H1 (cell line): ENCODE data around the gene IFNW1. TPM values are rescaled to one million over a fixed set of nuclear protein-coding genes. Genes with fewer than 3 reads are reported as not detected.

ENCODE experiments used
- CTCF ChIA-PET: fragments of 300-600 bp; sonication (Branson Sonifier 250); formaldehyde crosslinking; loops from one replicate; lab custom pipeline; 2021; ENCODE audit not compliant: partially characterized antibody; lab: Charles Lee
- POLR2A ChIA-PET: fragments of 300-600 bp; sonication (Branson Sonifier 250); formaldehyde crosslinking; loops from one replicate; lab custom pipeline; 2021; ENCODE audit warnings: inconsistent platforms; ENCODE audit not compliant: partially characterized antibody; lab: Charles Lee
- DNase-seq, 2 experiments: peaks; one replicate each; pipeline versions ENCODE4 v3.0.0 to v3.0.0-alpha.2; 2010 to 2022; ENCODE audit warnings: low spot score in 2 of 2, low read depth in 1 of 2, mixed read lengths in 1 of 2
- FAIRE-seq: peaks from 2 replicates; lab custom pipeline; 2011; peaks lifted over from hg19 to GRCh38; lab: Jason Lieb, UNC
- H2AFZ ChIP-seq: 2 replicates; pipeline ENCODE4 v1.8.1; 2012; ENCODE audit warnings: low read length, inconsistent platforms
- H2AK5ac ChIP-seq: 2 replicates; pipeline ENCODE4 v1.6.1; 2013; ENCODE audit warnings: low read depth, low read length
- H2BK120ac ChIP-seq: replicated peaks from 2 replicates; pipeline ENCODE3; 2013; ENCODE audit warnings: low read depth, low read length, inconsistent platforms
- H2BK12ac ChIP-seq: 2 replicates; pipeline ENCODE4 v1.6.1; 2013; ENCODE audit warnings: low read depth, low read length
- H2BK15ac ChIP-seq: 2 replicates; pipeline ENCODE4 v1.6.1; 2013; ENCODE audit warnings: low read length
- H2BK20ac ChIP-seq: 2 replicates; pipeline ENCODE4 v1.6.1; 2013; ENCODE audit warnings: low read length
- H2BK5ac ChIP-seq: 2 replicates; pipeline ENCODE4 v1.6.1; 2013; ENCODE audit warnings: low read depth, low read length
- H3K14ac ChIP-seq: 2 replicates; pipeline ENCODE4 v1.6.1; 2013; ENCODE audit warnings: inconsistent platforms; ENCODE audit not compliant: insufficient read length
- H3K18ac ChIP-seq: 2 replicates; pipeline ENCODE4 v1.6.1; 2013; ENCODE audit warnings: low read length; ENCODE audit errors: extremely low read depth
- H3K23ac ChIP-seq: 2 replicates; pipeline ENCODE4 v1.6.1; 2013; ENCODE audit warnings: inconsistent platforms; ENCODE audit not compliant: insufficient read length
- H3K23me2 ChIP-seq: 2 replicates; pipeline ENCODE4 v1.6.1; 2013; ENCODE audit warnings: low read depth, low read length
- H3K27ac ChIP-seq: 2 replicates; pipeline ENCODE4 v1.6.1; 2011; ENCODE audit warnings: low read depth, low read length, inconsistent platforms
- H3K27me3 ChIP-seq, 4 experiments: replicated peaks in 1 of 4; 1 replicate in 1 of 4; 2 replicates in 3 of 4; pipeline versions ENCODE4 v1.6.1 to v1.8.1; 2011 to 2013; ENCODE audit warnings: low read length in 3 of 4, mild to moderate bottlenecking in 3 of 4, inconsistent platforms in 2 of 4, mixed read lengths in 2 of 4, moderate library complexity in 1 of 4; ENCODE audit not compliant: control insufficient read depth in 3 of 4, insufficient read depth in 3 of 4; ENCODE audit errors: extremely low read depth in 1 of 4
- H3K36me3 ChIP-seq, 4 experiments: 2 replicates each; pipeline versions ENCODE4 v1.6.1 to v1.8.1; 2011 to 2013; ENCODE audit warnings: mild to moderate bottlenecking in 4 of 4, low read length in 3 of 4, moderate library complexity in 2 of 4, control low read depth in 1 of 4, inconsistent platforms in 1 of 4; ENCODE audit not compliant: insufficient read depth in 4 of 4, control insufficient read depth in 2 of 4
- H3K4ac ChIP-seq: replicated peaks from 2 replicates; pipeline ENCODE3; 2013; ENCODE audit warnings: low read length, low read depth, mixed read lengths, inconsistent platforms; ENCODE audit not compliant: insufficient read length
- H3K4me1 ChIP-seq, 4 experiments: replicated peaks in 1 of 4; 1 replicate in 1 of 4; 2 replicates in 3 of 4; pipeline versions ENCODE4 v1.6.1 to v1.8.1; 2011 to 2013; ENCODE audit warnings: low read length in 3 of 4, inconsistent platforms in 2 of 4, mixed read lengths in 1 of 4; ENCODE audit not compliant: insufficient read depth in 4 of 4, control insufficient read depth in 3 of 4
- H3K4me2 ChIP-seq, 2 experiments: 2 replicates each; pipeline versions ENCODE4 v1.6.1 to v1.8.1; 2011 to 2013; ENCODE audit warnings: low read depth in 2 of 2, low read length in 2 of 2, control low read depth in 1 of 2, inconsistent platforms in 1 of 2, mild to moderate bottlenecking in 1 of 2; ENCODE audit not compliant: insufficient read depth in 1 of 2
- H3K4me3 ChIP-seq, 4 experiments: fragments of 200-600, 300-600 bp in 1 of 4; sonication (generic), shearing (Covaris generic), sonication (Bioruptor Twin) in 1 of 4; 2 replicates each; pipeline versions ENCODE4 v1.5.1 to v1.8.1; 2011 to 2016; ENCODE audit warnings: low read length in 4 of 4, low read depth in 3 of 4, control low read depth in 2 of 4, inconsistent platforms in 2 of 4, mild to moderate bottlenecking in 2 of 4, mixed read lengths in 1 of 4, moderate library complexity in 1 of 4; ENCODE audit not compliant: insufficient read depth in 2 of 4; ENCODE audit errors: extremely low read depth in 1 of 4
- H3K56ac ChIP-seq: replicated peaks from 2 replicates; pipeline ENCODE3; 2013; ENCODE audit warnings: low read depth, mild to moderate bottlenecking, mixed read lengths, low read length, inconsistent platforms; ENCODE audit not compliant: insufficient read length
- H3K79me1 ChIP-seq: 2 replicates; pipeline ENCODE4 v1.6.1; 2013; ENCODE audit warnings: low read depth, low read length, control low read depth
- H3K79me2 ChIP-seq, 2 experiments: 2 replicates each; pipeline versions ENCODE4 v1.6.1 to v1.8.1; 2012 to 2013; ENCODE audit warnings: low read length in 2 of 2, mild to moderate bottlenecking in 2 of 2, inconsistent platforms in 1 of 2; ENCODE audit not compliant: insufficient read depth in 2 of 2, control insufficient read depth in 1 of 2
- H3K9ac ChIP-seq, 4 experiments: replicated peaks in 1 of 4; 1 replicate in 1 of 4; 2 replicates in 3 of 4; pipeline versions ENCODE4 v1.6.1 to v1.8.1; 2011 to 2013; ENCODE audit warnings: low read depth in 3 of 4, low read length in 3 of 4, control low read depth in 2 of 4, mild to moderate bottlenecking in 2 of 4, moderate library complexity in 2 of 4, inconsistent platforms in 1 of 4; ENCODE audit errors: extremely low read depth in 1 of 4
- H3K9me3 ChIP-seq, 2 experiments: 2 replicates each; pipeline versions ENCODE4 v1.6.1 to v1.8.1; 2012 to 2013; ENCODE audit warnings: mild to moderate bottlenecking in 2 of 2, moderate library complexity in 2 of 2, control low read depth in 1 of 2, inconsistent platforms in 1 of 2, low read depth in 1 of 2, low read length in 1 of 2, mixed read lengths in 1 of 2; ENCODE audit not compliant: insufficient read depth in 2 of 2
- H4K20me1 ChIP-seq, 2 experiments: replicated peaks in 1 of 2; 2 replicates each; pipeline versions ENCODE3 to v1.8.1; 2011 to 2013; ENCODE audit warnings: inconsistent platforms in 2 of 2, low read length in 2 of 2, mild to moderate bottlenecking in 1 of 2; ENCODE audit not compliant: insufficient read depth in 2 of 2, control insufficient read depth in 1 of 2
- H4K5ac ChIP-seq: 2 replicates; pipeline ENCODE4 v1.6.1; 2013; ENCODE audit warnings: low read length, low read depth, mixed read lengths, inconsistent platforms; ENCODE audit not compliant: insufficient read length
- H4K8ac ChIP-seq: 2 replicates; pipeline ENCODE4 v1.8.0; 2013; ENCODE audit warnings: mild to moderate bottlenecking, moderate library complexity, low read length, inconsistent platforms; ENCODE audit not compliant: insufficient read depth; ENCODE audit errors: extremely low read depth
- H4K91ac ChIP-seq: replicated peaks from 2 replicates; pipeline ENCODE3; 2013; ENCODE audit warnings: low read length, mixed read lengths, inconsistent platforms; ENCODE audit not compliant: insufficient read length
- EP300 ChIP-seq, 2 experiments: IDR thresholded peaks; 1 replicate in 1 of 2; 2 replicates in 1 of 2; pipeline ENCODE4 v1.6.1; 2011 to 2012; ENCODE audit warnings: low read depth in 2 of 2, low read length in 2 of 2, mild to moderate bottlenecking in 2 of 2, borderline replicate concordance in 1 of 2, inconsistent platforms in 1 of 2, moderate library complexity in 1 of 2
- GTF2F1 ChIP-seq: IDR thresholded peaks from 2 replicates; pipeline ENCODE4 v1.6.1; 2012; ENCODE audit warnings: low read depth, low read length, improper control_type of control experiment, borderline replicate concordance
- JUN ChIP-seq: IDR thresholded peaks from 2 replicates; pipeline ENCODE4 v1.6.1; 2011; ENCODE audit warnings: low read depth, mild to moderate bottlenecking, improper control_type of control experiment, low read length
- NRF1 ChIP-seq: IDR thresholded peaks from 2 replicates; pipeline ENCODE4 v1.6.1; 2011; ENCODE audit warnings: mild to moderate bottlenecking, low read depth, low read length, improper control_type of control experiment
- RFX5 ChIP-seq: IDR thresholded peaks from 2 replicates; pipeline ENCODE4 v1.6.1; 2011; ENCODE audit warnings: low read depth, low read length, improper control_type of control experiment, borderline replicate concordance
- SIN3A ChIP-seq, 2 experiments: IDR thresholded peaks in 1 of 2; conservative IDR thresholded peaks in 1 of 2; 2 replicates each; pipeline ENCODE4 v1.6.1; 2011 to 2012; ENCODE audit warnings: low read length in 2 of 2, improper control_type of control experiment in 1 of 2, low read depth in 1 of 2, mild to moderate bottlenecking in 1 of 2
- SP1 ChIP-seq: IDR thresholded peaks from 2 replicates; pipeline ENCODE4 v1.6.1; 2011; ENCODE audit warnings: low read depth, low read length
- SP4 ChIP-seq: IDR thresholded peaks from 2 replicates; pipeline ENCODE4 v1.6.1; 2012; ENCODE audit warnings: low read length, inconsistent platforms
- TAF1 ChIP-seq: IDR thresholded peaks from 2 replicates; pipeline ENCODE4 v1.6.1; 2011; ENCODE audit warnings: mild to moderate bottlenecking, low read depth, low read length
- TBP ChIP-seq: IDR thresholded peaks from 2 replicates; pipeline ENCODE4 v1.6.1; 2011; ENCODE audit warnings: low read depth, low read length, improper control_type of control experiment
- TCF12 ChIP-seq: IDR thresholded peaks from 2 replicates; pipeline ENCODE4 v1.6.1; 2011; ENCODE audit warnings: low read depth, mild to moderate bottlenecking, low read length
- WGBS, 2 experiments: shearing (Covaris generic) in 1 of 2; methylation state at CpG; one replicate each; pipeline versions ENCODE4 v1.1.6 to v1.1.7; 2013 to 2015; ENCODE audit warnings: low lambda C conversion rate in 2 of 2, mixed read lengths in 2 of 2, inconsistent platforms in 1 of 2, low coverage in 1 of 2, missing lambda C conversion rate in 1 of 2; ENCODE audit not compliant: insufficient replicate concordance in 2 of 2, insufficient coverage in 1 of 2, insufficient read length in 1 of 2; ENCODE audit errors: extremely low coverage in 1 of 2, missing lambda C conversion rate in 1 of 2; 5-methylcytosine and 5-hydroxymethylcytosine counted together
- polyA plus RNA-seq, 7 experiments: library from polyadenylated mRNA; depleted of rRNA in 3 of 7; stranded (reverse) in 5 of 7; unstranded in 2 of 7; fragments of >200 nt in 5 of 7; fragments of 200-250 nt in 2 of 7; gene quantifications; 1 replicate in 5 of 7; 2 replicates in 1 of 7; 4 replicates in 1 of 7; pipeline versions ENCODE4 v1.2.1 to v1.2.3, GENCODE V29; 2011 to 2013; ENCODE audit warnings: missing spikeins in 2 of 7, mixed read lengths in 2 of 7
- total RNA-seq: library from RNA; stranded (reverse); fragmentation: NEBNext Ultra II Directional; extraction: Animal tissue kit (Norgen Biotek cat#: 25700); gene quantifications from 2 replicates; pipeline ENCODE4 v1.2.1, GENCODE V29; 2021

Gene IFNW1
- total and polyA plus RNA-seq, 2 of the 8 experiments (the other 6 are each of a cell fraction or from before 2014, with no cell fraction given), result not detected

- H4K8ac ChIP-seq, result no peak overlapping the region
- FAIRE-seq, result no peak
- H3K36me3 ChIP-seq, result no peaks in the 10 kb centered on the region; a peak in 1 of 8 replicates
- POLR2A ChIA-PET, result no interaction called here
- H3K4me3 ChIP-seq, result no peak overlapping the region
- H3K4me1 ChIP-seq, result no peaks in the 10 kb centered on the region
- H2BK5ac ChIP-seq, result no peak overlapping the region
- H2BK12ac ChIP-seq, result no peak overlapping the region
- no peak overlapping the region for H4K5ac ChIP-seq
- H3K14ac ChIP-seq, result no peak overlapping the region
- no peak overlapping the region for H2BK20ac ChIP-seq
- H3K18ac ChIP-seq, result no peak overlapping the region
- H3K9ac ChIP-seq, result no peak overlapping the region
- no peaks in the 10 kb centered on the region for H3K23me2 ChIP-seq
- H3K79me2 ChIP-seq, result no peaks in the 10 kb centered on the region
- WGBS, 2 experiments, result 76% methylated on average over 4 of the region's 4 CpGs; no CpG with 5 or more reads in 1 of the 2 experiments
- no peak overlapping the region for H2AK5ac ChIP-seq
- CTCF ChIA-PET, result interaction anchor here (0.6 to 1.5 kb wide), 3 partner anchors 10 to 26 kb away, joined by 3 to 13 read pairs (median 4); no protein-coding TSS in a partner anchor
- H2BK15ac ChIP-seq, result no peak overlapping the region
- no peak overlapping the region for H4K91ac ChIP-seq
- no peak overlapping the region for H3K4me2 ChIP-seq
- H2BK120ac ChIP-seq, result no peak overlapping the region
- no peaks in the 10 kb centered on the region for H3K9me3 ChIP-seq
- no peaks in the 10 kb centered on the region; a peak in 1 of 7 replicates for H3K27me3 ChIP-seq
- no peak overlapping the region for H3K27ac ChIP-seq
- H3K4ac ChIP-seq, result no peak overlapping the region
- DNase-seq, result no peak
- no peak overlapping the region for H3K23ac ChIP-seq
- H3K56ac ChIP-seq, result no peak overlapping the region
- 0 out of 2 replicates have a peak overlapping the region, but pooled peaks have one; percentile 17 for H2AFZ ChIP-seq
- H3K79me1 ChIP-seq, result no peaks in the 10 kb centered on the region
- TF ChIP-seq RFX5 (no peak), TAF1 (no peak), TCF12 (no peak), NRF1 (no peak), SP4 (no peak), GTF2F1 (no peak), SIN3A (conservative IDR thresholded peaks at IDR 0.05 in 1 of 2, IDR thresholded peaks at IDR 0.05 in 1 of 2; ENCODE audit: low read depth in 1 of 2, low read length in 2 of 2) (no peak), TBP (no peak), SP1 (no peak), EP300 (IDR thresholded peaks at IDR 0.05; ENCODE audit: borderline replicate concordance in 1 of 2, low read depth in 2 of 2, low read length in 2 of 2) (no peak), JUN (no peak)
- H4K20me1 ChIP-seq, result no peaks in the 10 kb centered on the region
These were observed 19.9 kb downstream of the IFNW1 start for GRCh38 chr9:21121595-21122251.
